GM23338 (cell line): ENCODE data around the gene MYOF. TPM values are rescaled to one million over a fixed set of nuclear protein-coding genes. Genes with fewer than 3 reads are reported as not detected.

Source experiments
- EZH2 ChIP-seq: fragments of 200-600 bp; sonication (generic); IDR thresholded peaks from one replicate; pipeline ENCODE4 v1.8.0; 2017; ENCODE audit warnings: antibody characterized with exemption, mild to moderate bottlenecking, low read depth; ENCODE audit not compliant: unreplicated experiment
- EZH2phosphoT487 ChIP-seq: fragments of 200-600 bp; sonication (generic); IDR thresholded peaks from one replicate; pipeline ENCODE4 v1.8.1; 2018; ENCODE audit warnings: antibody characterized with exemption; ENCODE audit not compliant: unreplicated experiment
- POLR2AphosphoS5 ChIP-seq: IDR thresholded peaks from 2 replicates; pipeline ENCODE4 v1.6.1; 2016; ENCODE audit warnings: antibody characterized with exemption, low read depth
- REST ChIP-seq: IDR thresholded peaks from one replicate; pipeline ENCODE4 v1.6.1; 2018; ENCODE audit warnings: antibody characterized with exemption; ENCODE audit not compliant: unreplicated experiment
- STAT1 ChIP-seq: IDR thresholded peaks from one replicate; pipeline ENCODE4 v1.6.1; 2016; ENCODE audit warnings: antibody characterized with exemption; ENCODE audit not compliant: unreplicated experiment
- ZNF114 ChIP-seq: fragments of 250-450 bp; sonication (Bioruptor Pico); IDR thresholded peaks from 2 replicates; pipeline ENCODE4 v1.5.0; 2020; ENCODE audit warnings: mild to moderate bottlenecking, moderate library complexity
- ZNF331 ChIP-seq: fragments of 250-450 bp; sonication (Bioruptor Pico); IDR thresholded peaks from 2 replicates; pipeline ENCODE4 v1.5.0; 2020; ENCODE audit warnings: low read depth, mild to moderate bottlenecking, moderate library complexity
- ZNF462 ChIP-seq: fragments of 250-450 bp; sonication (Bioruptor Pico); IDR thresholded peaks from 2 replicates; pipeline ENCODE4 v1.5.0; 2020; ENCODE audit warnings: mild to moderate bottlenecking, moderate library complexity
- polyA plus RNA-seq: library from polyadenylated mRNA; unstranded; fragments of >200 nt; fragmentation: Nextera tagmentation; extraction: Ambion mirVana; gene quantifications from 2 replicates; pipeline ENCODE4 v1.2.1, GENCODE V29; 2016
- total RNA-seq: library from RNA; depleted of rRNA; stranded (reverse); fragments of >200 nt; shearing (Covaris generic); gene quantifications from 2 replicates; pipeline ENCODE4 v1.2.3, GENCODE V29; 2014
- TF ChIP-seq, protein P1 (sequence below), 2 experiments: fragments of 200-600 bp in 1 of 2; sonication (generic) in 1 of 2; conservative IDR thresholded peaks; 2 replicates each; pipeline versions ENCODE4 v1.5.1 to v1.6.1; 2016 to 2017; ENCODE audit warnings: antibody characterized with exemption in 2 of 2, low read depth in 2 of 2, mild to moderate bottlenecking in 2 of 2, moderate library complexity in 1 of 2

The MYOF gene
- total and polyA plus RNA-seq, 2 experiments from 2014 or later, result 0.82 to 1.4 TPM

- TF ChIP-seq ZNF462 (no peak), EZH2 (no peak), EZH2phosphoT487 (no peak), STAT1 (no peak), POLR2AphosphoS5 (no peak), ZNF114 (CRISPR knock-in tag) (no peak), ZNF331 (CRISPR knock-in tag) (no peak), REST (no peak)
- TF ChIP-seq, protein P1, sequence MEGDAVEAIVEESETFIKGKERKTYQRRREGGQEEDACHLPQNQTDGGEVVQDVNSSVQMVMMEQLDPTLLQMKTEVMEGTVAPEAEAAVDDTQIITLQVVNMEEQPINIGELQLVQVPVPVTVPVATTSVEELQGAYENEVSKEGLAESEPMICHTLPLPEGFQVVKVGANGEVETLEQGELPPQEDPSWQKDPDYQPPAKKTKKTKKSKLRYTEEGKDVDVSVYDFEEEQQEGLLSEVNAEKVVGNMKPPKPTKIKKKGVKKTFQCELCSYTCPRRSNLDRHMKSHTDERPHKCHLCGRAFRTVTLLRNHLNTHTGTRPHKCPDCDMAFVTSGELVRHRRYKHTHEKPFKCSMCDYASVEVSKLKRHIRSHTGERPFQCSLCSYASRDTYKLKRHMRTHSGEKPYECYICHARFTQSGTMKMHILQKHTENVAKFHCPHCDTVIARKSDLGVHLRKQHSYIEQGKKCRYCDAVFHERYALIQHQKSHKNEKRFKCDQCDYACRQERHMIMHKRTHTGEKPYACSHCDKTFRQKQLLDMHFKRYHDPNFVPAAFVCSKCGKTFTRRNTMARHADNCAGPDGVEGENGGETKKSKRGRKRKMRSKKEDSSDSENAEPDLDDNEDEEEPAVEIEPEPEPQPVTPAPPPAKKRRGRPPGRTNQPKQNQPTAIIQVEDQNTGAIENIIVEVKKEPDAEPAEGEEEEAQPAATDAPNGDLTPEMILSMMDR (conservative IDR thresholded peaks at IDR 0.05; ENCODE audit: low read depth in 2 of 2), result no peak
Observed at GRCh38 chr10:93475227-93475626, 6.9 kb downstream of the MYOF start (continued).
